ENCODE results near the gene RANBP1. TPM values are rescaled to one million over a fixed set of nuclear protein-coding genes. Genes with fewer than 3 reads are reported as not detected.
A peak's percentile ranks its signal among the peaks of the same experiment; 100 is the strongest.

RANBP1 gene
- total and polyA plus RNA-seq, 9 of the 15 experiments (the other 6 are each of a cell fraction or from before 2014, with no cell fraction given), result 162 to 2,891 (median 1,289) TPM

DNA sequence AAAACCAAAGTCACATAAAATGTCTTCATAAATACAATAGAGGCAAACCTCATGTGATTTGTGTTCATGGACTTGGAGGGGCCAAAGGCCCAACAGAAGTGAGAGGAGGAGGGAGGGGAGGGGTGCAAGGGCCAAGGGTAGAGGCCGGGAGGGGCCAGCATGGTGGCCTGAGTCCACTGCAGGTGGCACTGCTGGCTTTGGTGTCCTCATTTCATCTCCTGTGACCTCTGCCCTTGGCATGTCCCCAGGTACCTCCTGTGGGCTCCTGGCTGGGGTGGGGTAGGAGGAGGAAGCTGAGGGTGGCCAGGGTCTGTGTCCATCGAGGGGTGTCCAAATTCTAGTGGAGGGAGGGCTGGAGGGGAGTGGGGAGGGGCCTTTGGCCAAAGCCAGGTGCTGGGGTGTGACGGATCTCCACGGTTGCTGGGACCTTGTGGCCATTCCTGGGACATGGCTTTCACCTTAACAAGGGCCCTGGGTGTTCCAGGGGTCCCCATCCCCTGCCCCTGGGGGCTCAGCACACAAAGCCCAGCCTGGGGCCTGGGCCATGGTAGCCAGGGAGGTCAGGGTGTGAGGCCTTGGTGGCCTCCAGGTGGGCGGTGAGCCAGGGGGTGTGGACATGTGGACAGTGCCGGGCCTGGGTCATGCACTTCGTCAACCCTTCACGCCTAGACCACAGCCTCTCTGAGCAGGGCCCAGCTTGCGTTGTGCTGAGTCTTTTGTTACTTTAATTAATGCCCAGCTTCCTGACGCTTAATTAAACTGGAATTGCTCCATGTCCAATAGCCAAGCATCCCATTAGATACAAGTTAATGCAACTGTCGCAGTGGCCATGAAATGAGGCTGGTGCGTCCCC, 55.6 kb downstream of the RANBP1 start (continued):
- TF ChIP-seq, protein P1, sequence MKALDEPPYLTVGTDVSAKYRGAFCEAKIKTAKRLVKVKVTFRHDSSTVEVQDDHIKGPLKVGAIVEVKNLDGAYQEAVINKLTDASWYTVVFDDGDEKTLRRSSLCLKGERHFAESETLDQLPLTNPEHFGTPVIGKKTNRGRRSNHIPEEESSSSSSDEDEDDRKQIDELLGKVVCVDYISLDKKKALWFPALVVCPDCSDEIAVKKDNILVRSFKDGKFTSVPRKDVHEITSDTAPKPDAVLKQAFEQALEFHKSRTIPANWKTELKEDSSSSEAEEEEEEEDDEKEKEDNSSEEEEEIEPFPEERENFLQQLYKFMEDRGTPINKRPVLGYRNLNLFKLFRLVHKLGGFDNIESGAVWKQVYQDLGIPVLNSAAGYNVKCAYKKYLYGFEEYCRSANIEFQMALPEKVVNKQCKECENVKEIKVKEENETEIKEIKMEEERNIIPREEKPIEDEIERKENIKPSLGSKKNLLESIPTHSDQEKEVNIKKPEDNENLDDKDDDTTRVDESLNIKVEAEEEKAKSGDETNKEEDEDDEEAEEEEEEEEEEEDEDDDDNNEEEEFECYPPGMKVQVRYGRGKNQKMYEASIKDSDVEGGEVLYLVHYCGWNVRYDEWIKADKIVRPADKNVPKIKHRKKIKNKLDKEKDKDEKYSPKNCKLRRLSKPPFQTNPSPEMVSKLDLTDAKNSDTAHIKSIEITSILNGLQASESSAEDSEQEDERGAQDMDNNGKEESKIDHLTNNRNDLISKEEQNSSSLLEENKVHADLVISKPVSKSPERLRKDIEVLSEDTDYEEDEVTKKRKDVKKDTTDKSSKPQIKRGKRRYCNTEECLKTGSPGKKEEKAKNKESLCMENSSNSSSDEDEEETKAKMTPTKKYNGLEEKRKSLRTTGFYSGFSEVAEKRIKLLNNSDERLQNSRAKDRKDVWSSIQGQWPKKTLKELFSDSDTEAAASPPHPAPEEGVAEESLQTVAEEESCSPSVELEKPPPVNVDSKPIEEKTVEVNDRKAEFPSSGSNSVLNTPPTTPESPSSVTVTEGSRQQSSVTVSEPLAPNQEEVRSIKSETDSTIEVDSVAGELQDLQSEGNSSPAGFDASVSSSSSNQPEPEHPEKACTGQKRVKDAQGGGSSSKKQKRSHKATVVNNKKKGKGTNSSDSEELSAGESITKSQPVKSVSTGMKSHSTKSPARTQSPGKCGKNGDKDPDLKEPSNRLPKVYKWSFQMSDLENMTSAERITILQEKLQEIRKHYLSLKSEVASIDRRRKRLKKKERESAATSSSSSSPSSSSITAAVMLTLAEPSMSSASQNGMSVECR (CRISPR knock-in tag; IDR thresholded peaks at IDR 0.05), result 0 out of 2 replicates have a peak, but pooled peaks have one; percentile 46
- TF ChIP-seq ZNF140 (CRISPR knock-in tag; IDR thresholded peaks at IDR 0.05) (no peak), E2F4 (CRISPR knock-in tag; IDR thresholded peaks at IDR 0.05; ENCODE audit: low read depth) (0 out of 2 replicates have a peak, but pooled peaks have one; percentile 49), STAT5A (IDR thresholded peaks at IDR 0.05; ENCODE audit: borderline replicate concordance, low read length) (no peak), TRIM28 (IDR thresholded peaks at IDR 0.05) (no peak), HSF4 (CRISPR knock-in tag; IDR thresholded peaks at IDR 0.05; ENCODE audit: borderline replicate concordance) (no peak)

All from K562 (cell line).